ENCODE data around the gene FBXO24.

Gene FBXO24

GRCh38 chr7:100609958-100610357 is 23.8 kb downstream of the FBXO24 start:
- Mint-ChIP-seq H3K27ac (no peak overlapping the region), H3K4me1 (peaks cover 33% of the 10 kb centered on the region), H3K27me3 (peaks cover 11% of the 10 kb centered on the region), H3K9me3 (no peaks in the 10 kb centered on the region), H3K4me3 (peak overlapping the region in 1 of 2 donors; percentile 26)
- ATAC-seq (no peak), DNase-seq (no peak)

DNA sequence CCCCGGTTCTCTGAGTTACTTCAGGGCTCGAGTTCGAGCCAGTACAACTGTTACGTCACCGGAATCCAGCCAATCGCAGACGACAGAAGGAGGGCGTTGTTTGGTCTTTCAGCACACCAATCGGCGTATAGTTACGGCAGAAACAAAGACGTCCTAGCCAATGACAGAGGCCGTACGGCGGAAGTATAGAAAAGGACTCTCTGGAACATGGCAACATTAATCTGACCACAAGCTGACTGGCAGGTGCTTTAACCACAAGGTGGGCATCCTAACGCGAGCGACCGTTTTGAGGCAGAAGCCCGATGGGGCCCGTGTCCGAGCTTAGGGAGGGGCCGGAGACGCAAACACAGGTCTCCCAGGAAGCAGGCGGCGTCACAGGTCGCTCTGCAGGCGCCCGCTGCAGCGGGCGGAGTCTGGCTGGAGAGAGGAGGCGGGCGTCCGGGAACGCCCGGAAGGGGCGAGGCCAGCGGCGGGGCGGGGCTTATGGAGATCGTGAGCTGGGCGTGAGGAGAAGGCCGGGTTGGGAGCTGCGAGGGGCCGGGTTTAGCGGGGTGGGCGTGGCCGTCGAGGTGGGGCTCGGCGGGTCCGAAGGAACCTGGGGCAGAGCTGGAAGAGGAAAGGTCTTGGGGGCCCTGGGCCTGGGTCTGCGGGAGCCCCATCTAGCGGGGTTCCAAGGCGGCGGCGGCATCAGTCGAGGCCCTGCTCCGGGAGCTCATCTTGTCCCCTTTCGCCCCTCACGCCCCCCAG is 26.0 kb downstream of the FBXO24 start, which contains the start of gene MOSPD3:
MOSPD3 (plus strand) TSS at position 558 of the 747 bp plus-strand sequence. CDS start 252 bp downstream, outside the sequence.
- peaks cover 22% of the 10 kb centered on the region for H3K4me1 Mint-ChIP-seq
- peak; percentile 95 for ATAC-seq
- no peaks in the 10 kb centered on the region for H3K9me3 Mint-ChIP-seq
- peak; percentile 98 to 99 for DNase-seq
- H3K4me3 Mint-ChIP-seq: peak within 1 kb of the TSS; percentile 99 to 100
- H3K27ac Mint-ChIP-seq: peak within 1 kb of the TSS; percentile 97 to 99
- H3K27me3 Mint-ChIP-seq: no peaks in the 10 kb centered on the region

- Mint-ChIP-seq H3K4me1 (peaks cover 22% of the 10 kb centered on the region), H3K9me3 (no peaks in the 10 kb centered on the region), H3K4me3 (peak overlapping the region; percentile 99 to 100), H3K27me3 (no peaks in the 10 kb centered on the region), H3K27ac (no peak overlapping the region)
- DNase-seq (peak in 1 of 2 donors; percentile 30), ATAC-seq (peak; percentile 4)
Observed at GRCh38 chr7:100612730-100613390, 26.7 kb downstream of the FBXO24 start.

DNA sequence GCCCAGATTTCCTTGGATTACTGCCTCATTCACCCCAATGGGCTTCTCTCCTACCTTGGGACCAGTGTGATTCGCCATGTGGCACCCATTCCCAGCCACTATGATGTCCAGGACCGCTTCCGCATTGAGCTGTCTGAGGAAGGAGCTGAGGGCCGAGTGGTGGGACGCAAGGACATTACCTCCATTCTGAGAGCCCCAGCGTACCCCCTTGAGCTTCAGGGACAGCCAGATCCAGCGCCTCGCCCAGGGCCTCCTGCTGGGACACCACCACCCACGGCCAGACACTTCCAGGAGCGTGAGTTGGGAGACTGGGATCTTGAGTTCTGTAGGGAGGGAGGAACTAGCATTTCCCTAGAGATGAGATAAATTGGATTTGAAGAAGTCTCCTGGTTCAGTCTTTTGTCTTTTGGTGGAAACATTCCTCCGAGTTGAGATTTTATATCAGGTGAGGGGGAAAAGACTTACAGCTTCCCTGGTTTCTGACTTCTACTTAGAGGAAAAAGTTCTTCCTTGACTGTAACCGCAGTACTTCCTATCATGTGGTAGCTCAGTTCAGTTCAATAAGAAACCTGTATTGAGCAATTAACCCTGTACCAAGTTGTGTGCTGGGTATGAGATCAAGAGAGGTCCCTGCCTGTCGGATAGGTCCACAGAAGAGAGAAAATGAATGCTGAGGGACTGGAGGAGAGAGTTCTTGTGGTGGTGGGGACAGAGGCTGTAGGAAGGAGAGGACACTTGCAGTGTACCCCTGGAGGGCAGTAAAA is 27.5 kb downstream of the FBXO24 start:
- ATAC-seq: no peak

GRCh38 chr7:100614308-100614861 is 28.3 kb downstream of the FBXO24 start:
- DNase-seq: no peak
- H3K9me3 Mint-ChIP-seq: no peaks in the 10 kb centered on the region

More for the DNA sequence above, 27.5 kb downstream of the FBXO24 start:
- H3K27me3 Mint-ChIP-seq: no peaks in the 10 kb centered on the region
- H3K4me1 Mint-ChIP-seq: peaks cover 22% of the 10 kb centered on the region
- no peaks in the 10 kb centered on the region for H3K9me3 Mint-ChIP-seq
- no peak for DNase-seq
- no peak overlapping the region for H3K27ac Mint-ChIP-seq
- H3K4me3 Mint-ChIP-seq: peak overlapping the region; percentile 99 to 100

DNA sequence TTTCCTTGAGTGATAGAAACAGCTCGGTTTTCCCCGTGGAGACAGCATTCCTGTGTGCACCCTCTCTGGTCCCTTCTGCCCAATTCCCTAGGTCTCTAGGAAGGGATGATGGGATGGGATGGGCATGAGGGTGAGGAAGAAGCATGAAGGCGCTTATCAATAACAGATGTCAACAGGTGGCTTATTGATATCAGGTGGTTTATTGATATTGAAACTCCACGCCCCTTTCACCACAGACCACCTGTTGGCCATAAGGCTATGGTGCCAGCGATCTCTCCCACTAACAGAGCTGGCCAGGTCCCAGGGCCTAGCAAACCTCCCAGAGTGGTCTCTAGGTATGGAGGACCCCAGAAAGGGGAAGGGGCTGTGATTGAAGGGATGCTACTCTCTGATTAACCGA is 34.1 kb downstream of the FBXO24 start:
- Mint-ChIP-seq H3K27me3 (no peaks in the 10 kb centered on the region), H3K9me3 (no peaks in the 10 kb centered on the region), H3K4me3 (no peak overlapping the region), H3K27ac (no peak overlapping the region), H3K4me1 (no peaks in the 10 kb centered on the region)
- DNase-seq: no peak
- ATAC-seq: no peak

More at GRCh38 chr7:100614308-100614861, 28.3 kb downstream of the FBXO24 start:
- no peak overlapping the region for H3K27ac Mint-ChIP-seq
- no peaks in the 10 kb centered on the region for H3K27me3 Mint-ChIP-seq
- no peak for ATAC-seq
- H3K4me3 Mint-ChIP-seq: no peak overlapping the region
- H3K4me1 Mint-ChIP-seq: peaks cover 22% of the 10 kb centered on the region

DNA sequence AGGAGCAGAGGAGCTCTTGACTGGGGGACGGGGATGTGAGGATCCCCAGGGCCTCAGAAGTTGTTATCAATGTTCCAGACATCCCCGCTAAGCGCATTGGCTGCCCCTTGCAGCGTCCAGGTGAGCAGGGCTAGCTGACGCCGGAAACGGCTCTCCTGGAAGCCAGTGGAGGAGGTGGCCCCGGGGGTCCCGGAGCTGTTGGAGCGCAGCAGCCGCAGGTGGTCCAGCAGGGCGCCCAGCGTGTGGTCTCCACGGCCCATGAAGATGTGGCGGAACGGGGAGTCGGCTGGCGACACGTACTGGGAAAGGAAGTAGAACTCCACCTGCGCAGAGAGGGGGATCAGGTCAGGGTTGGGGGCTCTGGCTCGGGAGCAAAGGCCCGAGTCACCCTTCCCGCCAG is 34.7 kb downstream of the FBXO24 start:
- Mint-ChIP-seq H3K4me3 (no peak overlapping the region), H3K27ac (no peak overlapping the region), H3K27me3 (no peaks in the 10 kb centered on the region), H3K4me1 (peaks cover 5% of the 10 kb centered on the region), H3K9me3 (no peaks in the 10 kb centered on the region)
- no peak for ATAC-seq
- DNase-seq: no peak

DNA sequence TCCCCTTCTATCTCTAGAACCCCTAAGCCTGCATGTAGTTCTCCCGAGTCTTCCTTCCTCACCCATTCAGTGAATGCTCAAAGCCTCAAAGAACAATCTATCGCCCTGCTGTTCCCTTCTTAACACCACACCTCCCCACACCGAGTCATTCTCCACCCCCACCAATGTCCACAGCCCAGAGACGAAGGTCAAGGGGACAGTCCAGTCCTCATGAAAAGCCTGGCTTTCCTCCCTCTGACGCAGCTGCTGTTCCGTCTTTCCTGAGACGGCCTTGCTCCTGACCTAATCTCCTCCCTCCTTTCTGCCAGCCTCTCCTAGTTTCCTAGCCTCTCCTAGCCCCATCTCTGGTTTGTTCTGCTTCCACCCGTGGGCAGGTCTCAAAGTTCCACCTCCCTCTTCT is 35.4 kb downstream of the FBXO24 start:
- ATAC-seq (no peak), DNase-seq (no peak)
- no peak overlapping the region for H3K4me3 Mint-ChIP-seq
- H3K9me3 Mint-ChIP-seq: no peaks in the 10 kb centered on the region
- no peak overlapping the region for H3K27ac Mint-ChIP-seq
- H3K27me3 Mint-ChIP-seq: no peaks in the 10 kb centered on the region
- H3K4me1 Mint-ChIP-seq: peaks cover 12% of the 10 kb centered on the region

- no peak for DNase-seq
- no peak overlapping the region for H3K4me3 Mint-ChIP-seq
- H3K4me1 Mint-ChIP-seq: peaks cover 38% of the 10 kb centered on the region
- H3K27me3 Mint-ChIP-seq: no peaks in the 10 kb centered on the region
- no peak for ATAC-seq
- no peak overlapping the region for H3K27ac Mint-ChIP-seq
- no peaks in the 10 kb centered on the region for H3K9me3 Mint-ChIP-seq
Observed at GRCh38 chr7:100623951-100624824, 38.1 kb downstream of the FBXO24 start.

- H3K27me3 Mint-ChIP-seq: no peaks in the 10 kb centered on the region
- DNase-seq: no peak
- H3K27ac Mint-ChIP-seq: no peak overlapping the region
- H3K9me3 Mint-ChIP-seq: no peaks in the 10 kb centered on the region
- peaks cover 55% of the 10 kb centered on the region for H3K4me1 Mint-ChIP-seq
- peak overlapping the region; percentile 80 to 82 for H3K4me3 Mint-ChIP-seq
- ATAC-seq: no peak
Observed at GRCh38 chr7:100626055-100626454, 39.9 kb downstream of the FBXO24 start.

DNA sequence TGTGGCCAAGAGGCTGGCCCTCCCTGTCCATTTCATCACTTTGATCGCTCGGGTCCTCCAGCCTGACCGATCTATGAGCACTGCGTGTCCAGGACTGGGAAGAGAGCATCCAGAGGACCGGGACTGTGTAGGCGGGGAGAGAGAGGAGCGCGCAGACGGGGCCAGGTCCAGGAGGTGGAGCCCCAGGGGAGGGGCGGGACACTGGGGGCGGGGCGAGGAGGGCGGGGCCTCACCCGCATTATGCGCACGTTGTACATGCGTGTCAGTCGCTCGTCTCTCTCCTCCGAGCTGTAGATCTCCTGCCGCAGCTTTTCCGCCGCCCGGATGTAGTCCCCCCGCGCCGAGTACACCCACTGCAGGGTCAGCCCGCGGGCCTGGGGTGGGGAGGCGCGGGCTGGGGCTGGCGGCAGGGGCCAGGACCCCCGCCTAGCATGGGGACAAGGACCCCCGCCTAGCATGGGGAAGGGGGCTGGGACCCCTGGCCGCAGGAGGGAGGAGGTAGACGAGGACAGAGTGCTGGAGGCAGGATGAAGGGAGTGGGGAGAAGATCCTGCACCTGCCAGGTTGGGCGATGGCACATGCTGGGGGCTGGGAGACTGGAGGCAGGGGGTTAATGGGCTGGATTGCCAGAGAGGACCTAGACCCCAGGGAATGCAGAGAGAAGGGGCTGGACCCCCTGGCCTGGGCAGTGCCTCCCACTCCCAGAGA is 40.6 kb downstream of the FBXO24 start:
- H3K27ac Mint-ChIP-seq: peak overlapping the region; percentile 76 to 88
- peak overlapping the region; percentile 80 to 82 for H3K4me3 Mint-ChIP-seq
- ATAC-seq (peak; percentile 97), DNase-seq (peak; percentile 77 to 81)
- no peaks in the 10 kb centered on the region for H3K27me3 Mint-ChIP-seq
- H3K4me1 Mint-ChIP-seq: peaks cover 56% of the 10 kb centered on the region
- no peaks in the 10 kb centered on the region for H3K9me3 Mint-ChIP-seq

DNA sequence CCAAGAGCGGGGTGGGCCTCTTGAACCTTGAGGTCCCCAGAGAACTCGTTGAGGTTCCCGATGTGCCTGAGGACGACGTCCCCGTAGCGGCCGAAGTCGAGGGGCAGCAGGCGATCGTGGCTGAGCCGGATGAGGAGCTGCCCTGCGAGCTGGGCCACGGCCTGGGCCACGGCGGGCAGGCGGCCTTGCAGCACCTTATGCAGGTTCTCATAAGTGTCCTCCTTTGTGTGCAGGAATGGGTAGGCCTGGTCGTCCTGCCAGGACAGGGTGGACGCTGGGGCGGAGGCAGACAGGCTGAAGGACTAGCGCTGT is 41.1 kb downstream of the FBXO24 start:
- Mint-ChIP-seq H3K4me3 (peak overlapping the region; percentile 80 to 82), H3K27ac (peak overlapping the region in 1 of 2 donors; percentile 88)

DNA sequence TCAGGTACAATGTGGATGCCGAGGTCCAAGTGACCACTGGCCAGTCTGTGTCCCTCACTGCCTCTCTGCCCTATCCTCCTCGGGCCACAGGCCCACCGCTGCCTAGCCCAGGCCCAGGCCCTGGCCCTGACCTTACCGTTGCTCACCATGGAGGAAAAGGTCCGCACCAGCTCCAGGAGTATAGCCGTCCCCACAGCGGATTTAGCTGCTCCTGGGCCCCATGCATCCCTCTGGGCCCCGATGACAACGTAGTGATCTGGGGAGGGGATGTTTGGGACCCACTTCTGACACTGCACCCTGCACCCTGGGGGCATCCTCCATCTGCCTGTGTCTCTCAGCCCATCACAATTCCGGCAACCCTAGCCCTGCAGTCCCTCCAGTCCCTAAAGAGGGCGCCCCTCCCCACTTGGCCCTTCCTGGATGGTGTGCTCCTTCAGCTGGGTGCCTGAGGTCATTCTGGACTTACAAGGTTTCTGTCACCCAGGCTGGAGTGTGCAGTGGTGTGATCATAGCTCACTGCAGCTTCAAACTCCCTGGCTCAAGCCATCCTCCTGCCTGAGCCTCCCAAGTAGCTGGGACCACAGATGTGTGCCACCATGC is 43.1 kb downstream of the FBXO24 start:
- H3K27ac Mint-ChIP-seq: peak overlapping the region in 1 of 2 donors; percentile 34
- peak in 1 of 2 donors; percentile 39 for DNase-seq
- peak overlapping the region in 1 of 2 donors; percentile 18 for H3K4me3 Mint-ChIP-seq
- peaks cover 8% of the 10 kb centered on the region for H3K27me3 Mint-ChIP-seq
- peaks cover 78% of the 10 kb centered on the region for H3K4me1 Mint-ChIP-seq
- no peak for ATAC-seq
- H3K9me3 Mint-ChIP-seq: no peaks in the 10 kb centered on the region

More for the DNA sequence above, 41.1 kb downstream of the FBXO24 start:
- Mint-ChIP-seq H3K4me1 (peaks cover 61% of the 10 kb centered on the region), H3K27me3 (no peaks in the 10 kb centered on the region), H3K9me3 (no peaks in the 10 kb centered on the region)
- DNase-seq: no peak
- no peak for ATAC-seq

DNA sequence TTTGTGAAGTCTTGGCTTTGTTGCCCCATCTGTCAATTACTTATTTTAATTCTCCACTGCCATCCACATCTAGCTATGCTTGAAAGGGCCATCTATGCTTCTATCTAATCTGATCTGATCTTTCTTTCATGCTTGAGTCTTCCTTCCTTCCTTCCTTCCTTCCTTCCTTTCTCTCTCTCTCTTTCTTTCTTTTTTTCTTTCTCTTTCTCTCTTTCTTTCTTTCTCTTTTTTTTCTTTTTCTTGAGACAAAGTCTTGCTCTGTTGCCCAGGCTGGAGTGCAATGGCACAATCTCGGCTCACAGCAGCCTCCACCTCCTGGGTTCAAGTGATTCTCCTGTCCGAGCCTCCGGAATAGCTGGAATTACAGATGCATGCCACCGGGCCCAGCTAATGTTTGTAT is 43.9 kb downstream of the FBXO24 start:
- H3K27ac Mint-ChIP-seq: peak overlapping the region in 1 of 2 donors; percentile 40
- no peak overlapping the region for H3K4me3 Mint-ChIP-seq
- DNase-seq (no peak), ATAC-seq (no peak)
- H3K9me3 Mint-ChIP-seq: no peaks in the 10 kb centered on the region
- H3K27me3 Mint-ChIP-seq: peaks cover 8% of the 10 kb centered on the region
- peaks cover 86% of the 10 kb centered on the region for H3K4me1 Mint-ChIP-seq
